GM12878 (cell line): ENCODE data around the gene TOMT. TPM values are rescaled to one million over a fixed set of nuclear protein-coding genes. Genes with fewer than 3 reads are reported as not detected.

Source experiments
- ATAC-seq: fragments of 200-7000 bp; cut with Tn5 transposase; 3 replicates; pipeline ENCODE4 v1.9.1; 2020; ENCODE audit warnings: mild to moderate bottlenecking, moderate library complexity
- BruUV-seq: library from RNA; stranded (reverse); fragments of 400-500 nt; replicated peaks from 2 replicates; lab custom pipeline; 2021; lab: Mats Ljungman, UMichigan
- CTCF ChIA-PET: fragments of 300-600 bp; sonication (Branson Sonifier 250); formaldehyde crosslinking; extraction: SDS; loops from one replicate; lab custom pipeline; 2021; ENCODE audit warnings: inconsistent platforms; lab: Yijun Ruan, JAX
- POLR2A ChIA-PET: fragments of 350-600 bp; formaldehyde crosslinking; extraction: SDS; loops from one replicate; lab custom pipeline; 2021; ENCODE audit warnings: inconsistent platforms; lab: Charles Lee
- RAD21 ChIA-PET: fragments of 300-600 bp; sonication (Branson Sonifier 250); formaldehyde crosslinking; loops from one replicate; lab custom pipeline; 2023; ENCODE audit warnings: antibody characterized with exemption; ENCODE audit not compliant: unreplicated experiment; lab: Charles Lee
- SMC1A ChIA-PET: fragments of 300-600 bp; sonication (Branson Sonifier 250); formaldehyde crosslinking; loops from one replicate; lab custom pipeline; 2023; ENCODE audit not compliant: unreplicated experiment, uncharacterized antibody; lab: Charles Lee
- DNase-seq: peaks from one replicate; pipeline ENCODE4 v3.0.0-alpha.2; 2011; ENCODE audit warnings: low read depth, low spot score
- FAIRE-seq: peaks from 3 replicates; lab custom pipeline; 2011; peaks lifted over from hg19 to GRCh38; lab: Jason Lieb, UNC
- H2AFZ ChIP-seq: 2 replicates; pipeline ENCODE4 v1.6.0; 2011; ENCODE audit warnings: low read depth, low read length, control low read depth; ENCODE audit not compliant: control insufficient read depth
- H3K27ac ChIP-seq: 2 replicates; pipeline ENCODE4 v1.5.1; 2011; ENCODE audit warnings: control low read depth; ENCODE audit not compliant: control insufficient read depth, insufficient read depth
- H3K27me3 ChIP-seq, 2 experiments: replicated peaks in 1 of 2; 2 replicates each; pipeline versions ENCODE4 v1.6.0 to v1.6.1; 2011; ENCODE audit warnings: low read length in 1 of 2; ENCODE audit not compliant: control insufficient read depth in 2 of 2, insufficient read depth in 2 of 2
- H3K36me3 ChIP-seq, 2 experiments: 2 replicates each; pipeline ENCODE4 v1.5.1; 2011; ENCODE audit warnings: low read length in 1 of 2; ENCODE audit not compliant: control insufficient read depth in 2 of 2, insufficient read depth in 2 of 2
- H3K4me1 ChIP-seq: 2 replicates; pipeline ENCODE4 v1.6.1; 2011; ENCODE audit warnings: mild to moderate bottlenecking, low read length, moderate library complexity, mixed read lengths; ENCODE audit not compliant: control insufficient read depth, insufficient read depth
- H3K4me2 ChIP-seq: 2 replicates; pipeline ENCODE4 v1.6.0; 2011; ENCODE audit warnings: control low read depth; ENCODE audit not compliant: control insufficient read depth, insufficient read depth
- H3K4me3 ChIP-seq: fragments of 200-600 bp; sonication (generic); 2 replicates; pipeline ENCODE4 v1.5.1; 2016
- H3K79me2 ChIP-seq: 2 replicates; pipeline ENCODE4 v1.6.0; 2011; ENCODE audit warnings: low read length; ENCODE audit not compliant: control insufficient read depth, insufficient read depth
- H3K9ac ChIP-seq: 2 replicates; pipeline ENCODE4 v1.8.0; 2011; ENCODE audit warnings: low read length, control low read depth, mixed read lengths; ENCODE audit not compliant: control insufficient read depth, insufficient read depth
- H3K9me3 ChIP-seq: replicated peaks from 3 replicates; pipeline ENCODE4 v1.5.1; 2011; ENCODE audit warnings: mild to moderate bottlenecking, low read length; ENCODE audit not compliant: control insufficient read depth, insufficient read depth
- H4K20me1 ChIP-seq: 2 replicates; pipeline ENCODE4 v1.6.0; 2011; ENCODE audit not compliant: control insufficient read depth, insufficient read depth
- GABPA ChIP-seq: IDR thresholded peaks from 2 replicates; pipeline ENCODE4 v1.6.1; 2014; ENCODE audit warnings: antibody characterized with exemption, low read depth, mild to moderate bottlenecking, inconsistent platforms
- JUNB ChIP-seq: IDR thresholded peaks from 2 replicates; pipeline ENCODE4 v1.6.1; 2016; ENCODE audit warnings: antibody characterized with exemption, mild to moderate bottlenecking
- RUNX3 ChIP-seq: IDR thresholded peaks from 2 replicates; pipeline ENCODE4 v1.6.1; 2012; ENCODE audit warnings: low read length, inconsistent platforms
- STAT1 ChIP-seq: fragments of 450-650 bp; conservative IDR thresholded peaks from 2 replicates; pipeline ENCODE4 v1.6.1; 2014; ENCODE audit warnings: antibody characterized with exemption, mild to moderate bottlenecking
- ZBTB33 ChIP-seq: fragments of 450-650 bp; IDR thresholded peaks from 2 replicates; pipeline ENCODE4 v1.6.1; 2017; ENCODE audit warnings: mild to moderate bottlenecking
- ZNF622 ChIP-seq: fragments of 450-650 bp; IDR thresholded peaks from 2 replicates; pipeline ENCODE4 v1.6.1; 2017; ENCODE audit warnings: mild to moderate bottlenecking, inconsistent platforms
- WGBS: methylation state at CpG from one replicate; pipeline ENCODE4 v1.1.6; 2016; ENCODE audit warnings: low lambda C conversion rate; ENCODE audit not compliant: insufficient replicate concordance, insufficient coverage; ENCODE audit errors: missing lambda C conversion rate; 5-methylcytosine and 5-hydroxymethylcytosine counted together
- in situ Hi-C: fragments of 300-500 bp; cut with MboI; formaldehyde crosslinking; loops from 9 replicates; pipeline ENCODE4 v1.14.3; 2018; ENCODE audit warnings: mixed read lengths
- intact Hi-C: fragments of 100-400 bp; cut with micrococcal nuclease; formaldehyde crosslinking; loops from one replicate; pipeline ENCODE4 v1.14.2; 2022; ENCODE audit not compliant: unreplicated experiment
- polyA plus RNA-seq, 11 experiments: library from polyadenylated mRNA; depleted of rRNA in 4 of 11; unstranded in 6 of 11; stranded (reverse) in 5 of 11; fragments of >200 nt; fragmentation: Nextera tagmentation in 4 of 11; fragmentation: Illumina TruSeq in 1 of 11; extraction: Ambion mirVana in 4 of 11; extraction: Trizol in 1 of 11; gene quantifications; 1 replicate in 1 of 11; 2 replicates in 10 of 11; pipeline versions ENCODE4 v1.2.1 to v1.2.3, GENCODE V29; 2011 to 2016; ENCODE audit warnings: inconsistent platforms in 2 of 11, missing spikeins in 2 of 11, low read depth in 1 of 11
- total RNA-seq, 4 experiments: library from RNA; depleted of rRNA in 3 of 4; stranded (reverse); fragments of >200 nt in 3 of 4; fragmentation: Illumina TruSeq in 1 of 4; extraction: Trizol in 1 of 4; gene quantifications; 2 replicates each; pipeline versions ENCODE4 v1.2.1 to v1.2.3, GENCODE V29; 2013 to 2021

TOMT gene
- total and polyA plus RNA-seq, 10 of the 15 experiments (the other 5 are each of a cell fraction or from before 2014, with no cell fraction given) = not detected

- no peak for FAIRE-seq
- no peak overlapping the region for H3K9ac ChIP-seq
Observed at GRCh38 chr11:72119198-72119597, 13.5 kb downstream of the TOMT start.

More at GRCh38 chr11:72119198-72119597, 13.5 kb downstream of the TOMT start:
- ChIA-PET RAD21 (no interaction called here), CTCF (interaction anchor here (0.7 to 1.3 kb wide), 2 partner anchors 24 to 25 kb away, joined by 3 read pairs; no protein-coding TSS in a partner anchor)
- Histone ChIP-seq H3K4me1 (no peaks in the 10 kb centered on the region), H3K9me3 (no peaks in the 10 kb centered on the region), H2AFZ (peak overlapping the region; percentile 5; the same call in 1 of the 2 replicates), H3K79me2 (no peaks in the 10 kb centered on the region)
- in situ Hi-C loops = no loop called here
- no peak for TF ChIP-seq ZNF622
- no peak for TF ChIP-seq ZBTB33
- TF ChIP-seq RUNX3 = peak; percentile 51; the same call in 1 of the 2 replicates
- no peak for TF ChIP-seq STAT1
- no peak for TF ChIP-seq GABPA
- TF ChIP-seq JUNB = no peak
- TF ChIP-seq, all 136 proteins: peak for 1
- DNase-seq (no peak), ATAC-seq (peak; percentile 27; the same call in 2 of the 3 replicates)
- 66% methylated on average over 6 of the region's 6 CpGs for WGBS
- ChIA-PET POLR2A (interaction anchor here (0.6 kb wide), 1 partner anchor 50 kb away, joined by 5 read pairs; no protein-coding TSS in a partner anchor), SMC1A (interaction anchor here (0.9 to 1.4 kb wide), 2 partner anchors 13 to 24 kb away, joined by 3 read pairs; partner anchors contain the start of gene TOMT)
- no peaks in the 10 kb centered on the region for H3K27me3 ChIP-seq
- H3K36me3 ChIP-seq = no peaks in the 10 kb centered on the region
- no peak overlapping the region for H3K4me3 ChIP-seq
- H4K20me1 ChIP-seq = no peaks in the 10 kb centered on the region
- BruUV-seq = no TSS peak
- intact Hi-C loops = no loop called here
- no peak overlapping the region for H3K27ac ChIP-seq
- H3K4me2 ChIP-seq = no peak overlapping the region
